ENCODE results near the gene L1TD1.
"Not testable (repeated sequence)": the region's sequence is repeated elsewhere in the genome, so short reads cannot be mapped to it uniquely, and the experiment has no call there.

The L1TD1 gene

GRCh38 chr1:62198781-62199125 is 4.1 kb downstream of the L1TD1 start:
- no peak for DNase-seq

GRCh38 chr1:62207187-62207586 is 12.5 kb downstream of the L1TD1 start:
- DNase-seq = no peak

DNA sequence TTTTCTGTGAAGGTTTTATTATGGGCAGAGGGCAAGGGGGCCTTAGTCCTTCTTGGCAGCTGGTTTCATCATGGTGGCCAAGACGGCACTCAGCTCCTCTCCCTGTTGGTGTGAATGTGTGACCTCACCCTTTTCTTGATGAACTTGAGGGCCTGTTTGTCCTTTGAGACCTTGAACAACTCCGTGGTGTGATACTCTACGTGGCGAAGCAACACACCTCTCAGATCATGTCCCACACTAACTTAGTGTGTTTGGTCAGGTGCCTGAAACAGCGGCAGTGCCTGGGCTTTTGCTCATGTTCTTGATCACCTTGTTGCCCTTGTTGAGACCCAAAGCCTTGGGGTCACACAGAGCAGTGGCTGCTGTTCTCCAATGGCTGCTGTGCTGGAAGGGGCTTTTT is 13.4 kb downstream of the L1TD1 start:
- no peak for DNase-seq

GRCh38 chr1:62208970-62209369 is 14.3 kb downstream of the L1TD1 start:
- no peak for DNase-seq

DNA sequence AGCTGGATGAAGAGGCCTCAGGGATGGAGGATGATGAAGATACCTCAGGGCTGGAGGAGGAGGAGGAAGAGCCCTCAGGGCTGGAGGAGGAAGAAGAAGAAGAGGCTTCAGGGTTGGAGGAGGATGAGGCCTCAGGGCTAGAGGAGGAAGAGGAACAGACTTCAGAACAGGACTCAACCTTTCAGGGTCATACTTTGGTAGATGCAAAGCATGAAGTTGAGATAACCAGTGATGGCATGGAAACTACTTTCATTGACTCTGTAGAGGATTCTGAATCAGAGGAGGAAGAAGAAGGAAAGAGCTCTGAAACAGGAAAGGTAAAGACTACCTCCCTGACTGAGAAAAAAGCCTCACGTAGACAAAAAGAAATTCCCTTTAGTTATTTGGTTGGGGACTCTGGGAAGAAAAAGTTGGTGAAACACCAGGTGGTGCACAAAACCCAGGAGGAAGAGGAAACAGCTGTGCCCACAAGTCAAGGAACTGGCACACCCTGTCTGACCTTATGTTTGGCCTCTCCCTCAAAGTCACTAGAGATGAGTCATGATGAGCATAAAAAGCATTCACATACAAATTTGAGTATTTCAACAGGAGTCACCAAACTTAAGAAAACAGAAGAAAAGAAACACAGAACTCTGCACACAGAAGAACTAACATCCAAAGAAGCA is 15.4 kb downstream of the L1TD1 start:
- DNase-seq = no peak

DNA sequence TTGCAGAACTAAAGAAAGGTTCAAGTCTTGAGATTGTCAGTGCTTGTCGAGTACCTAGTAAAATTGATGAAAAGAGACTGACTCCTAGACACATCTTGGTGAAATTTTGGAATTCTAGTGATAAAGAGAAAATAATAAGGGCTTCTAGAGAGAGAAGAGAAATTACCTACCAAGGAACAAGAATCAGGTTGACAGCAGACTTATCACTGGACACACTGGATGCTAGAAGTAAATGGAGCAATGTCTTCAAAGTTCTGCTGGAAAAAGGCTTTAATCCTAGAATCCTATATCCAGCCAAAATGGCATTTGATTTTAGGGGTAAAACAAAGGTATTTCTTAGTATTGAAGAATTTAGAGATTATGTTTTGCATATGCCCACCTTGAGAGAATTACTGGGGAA is 16.3 kb downstream of the L1TD1 start:
- no peak for DNase-seq

DNA sequence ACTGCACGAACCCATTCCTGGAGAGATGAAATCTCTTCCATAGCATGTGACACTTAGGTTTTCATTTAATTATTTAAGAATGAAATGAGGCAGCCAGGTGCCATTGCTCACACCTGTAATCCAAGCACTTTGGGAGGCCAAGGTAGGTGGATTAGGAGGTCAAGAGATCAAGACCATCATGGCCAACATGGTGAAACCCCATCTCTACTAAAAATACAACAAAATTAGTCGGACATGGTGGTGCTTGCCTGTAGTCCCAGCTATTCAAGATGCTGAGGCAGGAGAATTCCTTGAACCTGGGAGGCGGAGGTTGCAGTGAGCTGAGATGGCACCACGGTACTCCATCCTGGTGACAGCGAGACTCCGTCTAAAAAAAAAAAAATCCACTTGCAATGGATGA is 17.8 kb downstream of the L1TD1 start:
- DNase-seq = no peak

- no peak for DNase-seq
Observed at GRCh38 chr1:62213075-62213914, 18.6 kb downstream of the L1TD1 start.

GRCh38 chr1:62218604-62219003 is 24.0 kb downstream of the L1TD1 start:
- DNase-seq = no peak

DNA sequence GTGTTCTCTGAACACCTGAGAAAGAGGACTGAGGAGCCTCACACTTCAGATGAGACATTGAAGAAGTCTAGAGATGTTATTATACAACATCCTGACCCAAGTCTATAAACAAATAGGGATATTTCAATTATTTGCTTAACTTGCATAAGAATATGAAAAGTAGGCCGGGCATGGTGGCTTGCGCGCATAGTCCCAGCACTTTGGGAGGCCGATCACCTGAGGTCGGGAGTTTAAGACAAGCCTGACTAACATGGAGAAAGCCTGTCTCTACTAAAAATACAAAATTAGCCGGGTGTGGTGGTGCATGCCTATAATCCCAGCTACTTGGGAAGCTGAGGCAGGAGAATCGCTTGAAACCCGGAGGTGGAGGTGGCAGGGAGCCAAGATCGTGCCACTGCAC is 25.8 kb downstream of the L1TD1 start:
- DNase-seq = not testable (repeated sequence)

- no peak for DNase-seq
Observed at GRCh38 chr1:62221171-62221570, 26.5 kb downstream of the L1TD1 start.

GRCh38 chr1:62222321-62222720 is 27.7 kb downstream of the L1TD1 start:
- no peak for DNase-seq

- DNase-seq = no peak
Observed at GRCh38 chr1:62224182-62224581, 29.5 kb downstream of the L1TD1 start.

- DNase-seq = no peak
Observed at GRCh38 chr1:62227496-62227895, 32.8 kb downstream of the L1TD1 start.

- no peak for DNase-seq
Observed at GRCh38 chr1:62228136-62228882, 33.7 kb downstream of the L1TD1 start.

- no peak for DNase-seq
Observed at GRCh38 chr1:62228883-62229187, 34.2 kb downstream of the L1TD1 start.

- no peak for DNase-seq
Observed at GRCh38 chr1:62229468-62229867, 34.8 kb downstream of the L1TD1 start.

GRCh38 chr1:62229932-62230331 is 35.3 kb downstream of the L1TD1 start:
- DNase-seq = no peak

DNA sequence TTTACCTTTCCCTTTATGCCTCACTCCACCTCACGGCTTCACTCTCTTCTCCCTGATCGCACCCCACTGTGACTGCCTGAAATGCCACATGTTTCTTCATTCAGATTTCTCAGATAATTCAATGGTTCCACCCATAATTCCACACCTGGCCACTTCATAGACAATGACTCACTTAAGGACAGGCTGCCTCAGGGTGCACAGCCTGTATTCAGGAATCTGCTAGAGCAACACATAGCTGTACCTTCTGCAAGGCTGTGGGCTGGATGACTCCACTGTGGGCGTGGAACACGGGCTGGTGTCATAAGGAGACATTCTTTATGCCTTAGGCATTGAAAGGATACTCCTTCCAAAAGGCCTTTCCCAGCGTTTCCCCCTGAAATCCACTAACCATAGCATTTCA is 36.1 kb downstream of the L1TD1 start:
- no peak for DNase-seq

DNA sequence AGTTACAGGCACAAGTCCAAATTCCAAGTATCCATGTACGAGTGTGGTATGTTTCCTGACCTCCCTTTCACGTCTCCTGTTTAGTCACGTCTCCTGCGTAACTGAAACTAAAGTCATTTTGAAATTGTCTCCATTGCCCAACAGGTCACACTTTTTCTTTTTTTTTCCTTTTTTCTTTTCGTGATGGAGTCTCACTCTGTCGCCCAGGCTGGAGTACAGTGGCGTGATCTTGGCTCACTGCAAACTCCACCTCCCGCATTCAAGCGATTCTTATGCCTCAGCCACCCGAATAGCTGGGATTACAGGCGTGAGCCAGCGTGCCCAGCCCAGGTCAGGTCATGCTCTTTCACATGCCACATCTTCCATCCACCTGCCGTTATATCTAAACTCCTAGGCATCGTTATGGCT is 38.2 kb downstream of the L1TD1 start:
- DNase-seq = no peak

DNA sequence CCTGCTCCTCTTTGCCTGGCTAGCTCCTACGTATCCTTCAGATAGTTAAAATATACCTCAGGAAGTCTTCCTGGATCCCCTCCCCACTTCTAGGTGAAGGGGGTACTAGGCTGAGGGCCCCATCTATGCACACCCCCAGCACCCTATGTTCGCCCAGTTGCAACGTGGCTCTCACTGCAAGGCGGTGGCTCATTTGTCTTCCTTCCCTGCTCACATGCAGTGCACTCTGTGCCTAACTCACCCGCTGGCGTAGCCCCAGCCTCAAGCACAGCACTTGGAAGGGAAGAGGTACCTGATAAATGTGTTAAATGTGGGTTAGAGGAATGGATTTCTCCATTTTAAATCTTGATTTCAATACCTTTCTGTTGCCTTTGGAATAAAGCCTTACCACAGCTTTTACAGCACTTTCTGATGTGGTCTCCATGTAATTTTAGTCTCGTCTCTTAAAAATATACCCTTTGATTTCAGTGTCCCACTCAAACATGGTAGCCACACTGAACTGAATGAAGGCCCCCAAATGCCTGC is 39.3 kb downstream of the L1TD1 start:
- no peak for DNase-seq

DNA sequence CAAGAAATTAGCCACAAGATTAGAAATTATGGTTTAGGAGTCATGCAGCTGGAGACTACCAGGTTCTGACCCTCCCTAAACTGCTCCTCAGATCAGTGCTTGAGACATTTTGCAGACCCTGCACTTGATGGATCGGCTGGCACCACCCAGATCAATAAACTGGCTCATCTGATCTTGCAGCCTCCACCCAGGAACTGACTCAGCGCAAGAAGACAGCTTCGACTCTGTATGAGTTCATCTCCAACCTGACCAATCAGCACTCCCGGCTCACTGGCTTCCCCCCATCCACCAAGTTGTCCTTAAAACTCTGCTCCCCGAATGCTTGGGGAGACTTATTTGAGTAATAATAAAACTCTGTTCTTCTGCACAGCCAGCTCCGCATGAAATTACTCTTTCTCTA is 40.0 kb downstream of the L1TD1 start:
- no peak for DNase-seq

Measured in amygdala (tissue), 56 donors.